Measurements from ENCODE around the gene REG3G.

The REG3G gene

DNA sequence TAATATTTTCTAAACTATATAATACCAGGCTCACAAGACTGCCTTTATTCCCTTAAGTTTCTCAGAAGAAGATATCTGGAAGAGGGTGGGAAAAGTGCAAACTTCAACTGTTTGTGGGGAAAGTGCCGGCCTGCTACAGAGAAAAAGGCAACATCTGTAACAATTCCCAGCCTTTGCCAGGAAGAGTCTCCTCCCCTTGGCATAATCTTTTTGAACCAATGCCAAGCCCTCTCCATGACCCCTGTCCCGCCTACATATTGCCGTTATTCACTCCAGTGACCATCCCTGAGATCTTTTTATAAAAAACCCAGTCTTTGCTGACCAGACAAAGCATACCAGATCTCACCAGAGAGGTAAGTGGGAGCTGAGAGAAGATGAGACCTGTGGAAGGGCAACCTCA, at the start of gene REG3G:
TSS of gene REG3G (plus strand) at position 282 of the 400 bp plus-strand sequence. CDS start 392 bp downstream, outside the sequence.
- no peak within 1 kb of the TSS for H3K27ac Mint-ChIP-seq

DNA sequence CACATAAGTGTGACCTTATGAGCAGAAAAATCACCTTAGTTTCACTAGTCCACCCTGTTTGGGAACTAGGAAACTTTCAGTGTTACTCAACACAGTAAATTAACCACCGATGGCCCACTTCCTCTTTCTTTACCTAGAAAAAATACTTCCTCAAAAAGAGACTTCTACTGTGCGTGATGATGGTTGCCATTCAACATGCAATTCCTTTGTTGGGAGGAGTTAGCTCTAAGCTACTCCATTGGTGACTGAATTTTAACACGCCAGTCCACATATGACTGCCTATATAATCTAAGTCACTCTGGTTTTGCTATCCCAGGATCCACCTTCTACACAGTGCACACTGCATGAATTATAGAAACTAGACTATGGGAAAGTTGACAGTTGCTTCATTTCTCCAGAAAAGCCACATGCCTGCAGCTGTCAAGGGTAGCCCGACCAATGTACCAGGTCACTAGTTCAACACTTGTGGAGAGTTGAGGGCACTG, 47.8 kb upstream of the REG3G start:
- no peaks in the 10 kb centered on the region for H3K4me1 Mint-ChIP-seq
- no peak overlapping the region for H3K27ac Mint-ChIP-seq
- no peaks in the 10 kb centered on the region for H3K36me3 Mint-ChIP-seq
- DNase-seq (ENCODE audit: low spot score in 2 of 2) (no peak), ATAC-seq (ENCODE audit: low read depth) (peak; percentile 42)
- peaks cover 9% of the 10 kb centered on the region for H3K9me3 Mint-ChIP-seq
- H3K27me3 Mint-ChIP-seq = no peaks in the 10 kb centered on the region
- H3K4me3 Mint-ChIP-seq = no peak overlapping the region

More for the DNA sequence above, at the start of gene REG3G:
- ATAC-seq (ENCODE audit: low read depth) (no peak), DNase-seq (ENCODE audit: low spot score in 2 of 2) (no peak)
- Mint-ChIP-seq H3K4me1 (no peaks in the 10 kb centered on the region), H3K27me3 (no peaks in the 10 kb centered on the region), H3K36me3 (no peaks in the 10 kb centered on the region), H3K9me3 (no peaks in the 10 kb centered on the region), H3K4me3 (no peak within 1 kb of the TSS)

DNA sequence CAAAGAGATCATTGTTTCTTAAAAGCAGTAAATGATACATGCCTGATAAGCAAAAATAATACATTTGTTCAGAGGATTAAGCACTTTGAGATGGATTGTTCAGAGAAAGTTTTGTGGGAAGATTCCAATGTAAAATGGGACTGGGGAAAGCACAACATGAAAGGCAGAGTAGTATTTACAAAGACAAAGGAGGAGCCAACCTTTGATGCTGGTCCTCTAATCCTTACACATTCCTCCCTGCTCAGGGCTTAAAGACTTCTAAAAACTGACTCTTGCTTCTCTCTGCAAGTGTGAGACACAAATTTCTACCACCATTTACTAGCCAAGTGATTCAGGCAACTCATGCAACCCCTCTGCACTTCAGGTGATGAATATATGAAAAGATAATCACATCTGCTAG, 47.2 kb upstream of the REG3G start:
- H3K36me3 Mint-ChIP-seq = no peaks in the 10 kb centered on the region
- H3K9me3 Mint-ChIP-seq = peaks cover 7% of the 10 kb centered on the region
- H3K4me1 Mint-ChIP-seq = no peaks in the 10 kb centered on the region
- DNase-seq (ENCODE audit: low spot score in 2 of 2) (no peak), ATAC-seq (ENCODE audit: low read depth) (no peak)
- H3K27me3 Mint-ChIP-seq = no peaks in the 10 kb centered on the region
- H3K27ac Mint-ChIP-seq = no peak overlapping the region
- no peak overlapping the region for H3K4me3 Mint-ChIP-seq

DNA sequence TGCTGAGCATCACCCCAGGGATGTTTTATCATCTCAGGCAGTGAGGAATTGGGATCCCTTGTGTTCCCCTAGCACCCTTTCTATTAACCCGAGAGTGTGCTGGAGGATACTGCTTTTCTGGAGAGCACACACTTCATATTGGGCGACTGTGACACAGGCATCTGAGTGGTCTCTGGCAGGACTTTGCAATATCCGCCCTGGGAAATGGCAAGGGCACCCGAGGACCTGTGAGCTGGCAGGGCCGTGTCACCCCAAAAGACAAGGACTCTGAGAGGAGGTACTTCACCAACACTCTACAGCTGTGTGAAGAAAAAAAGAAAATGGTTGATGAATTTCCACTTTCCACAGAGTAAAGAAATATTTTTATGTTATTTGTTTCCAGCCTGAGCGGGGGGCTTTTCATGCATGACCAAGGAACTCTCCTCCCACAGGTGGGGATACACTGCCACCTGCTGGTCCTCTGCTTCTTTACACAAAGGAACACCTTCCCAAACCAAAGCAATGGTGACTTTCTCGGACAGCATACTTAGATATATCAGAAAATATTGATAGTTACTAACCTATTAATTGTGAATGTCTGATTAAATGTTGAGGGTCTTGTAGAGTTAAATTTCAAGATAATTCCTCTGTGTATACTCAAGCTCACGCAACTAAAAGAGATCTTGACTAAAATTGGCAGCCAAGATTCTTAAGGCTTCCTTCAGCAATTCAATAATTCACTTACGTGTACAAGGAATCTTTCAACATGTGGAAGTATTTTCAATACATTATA, 45.9 kb upstream of the REG3G start:
- Mint-ChIP-seq H3K36me3 (no peaks in the 10 kb centered on the region), H3K9me3 (peaks cover 6% of the 10 kb centered on the region), H3K27me3 (no peaks in the 10 kb centered on the region), H3K27ac (no peak overlapping the region), H3K4me3 (no peak overlapping the region), H3K4me1 (no peaks in the 10 kb centered on the region)
- DNase-seq (ENCODE audit: low spot score in 2 of 2) (no peak), ATAC-seq (ENCODE audit: low read depth) (no peak)

DNA sequence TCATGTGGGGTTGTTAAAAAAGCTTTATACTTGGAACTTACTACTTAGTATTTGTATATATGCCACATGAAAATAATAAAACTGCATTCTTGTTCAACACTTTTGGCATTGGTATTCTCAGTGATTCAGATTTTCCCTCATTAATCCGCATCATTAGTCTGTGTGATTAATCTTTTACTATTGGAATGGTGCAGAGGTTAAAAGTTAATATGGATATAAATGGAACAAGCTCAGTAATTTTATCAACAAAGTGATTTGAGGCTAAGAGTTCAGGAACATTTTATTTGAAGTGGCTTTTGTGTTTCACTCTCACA, 45.4 kb upstream of the REG3G start:
- Mint-ChIP-seq H3K36me3 (no peaks in the 10 kb centered on the region), H3K4me3 (no peak overlapping the region), H3K27ac (no peak overlapping the region), H3K4me1 (no peaks in the 10 kb centered on the region), H3K9me3 (peaks cover 6% of the 10 kb centered on the region), H3K27me3 (no peaks in the 10 kb centered on the region)
- no peak for DNase-seq (ENCODE audit: low spot score in 2 of 2)
- ATAC-seq (ENCODE audit: low read depth) = no peak

DNA sequence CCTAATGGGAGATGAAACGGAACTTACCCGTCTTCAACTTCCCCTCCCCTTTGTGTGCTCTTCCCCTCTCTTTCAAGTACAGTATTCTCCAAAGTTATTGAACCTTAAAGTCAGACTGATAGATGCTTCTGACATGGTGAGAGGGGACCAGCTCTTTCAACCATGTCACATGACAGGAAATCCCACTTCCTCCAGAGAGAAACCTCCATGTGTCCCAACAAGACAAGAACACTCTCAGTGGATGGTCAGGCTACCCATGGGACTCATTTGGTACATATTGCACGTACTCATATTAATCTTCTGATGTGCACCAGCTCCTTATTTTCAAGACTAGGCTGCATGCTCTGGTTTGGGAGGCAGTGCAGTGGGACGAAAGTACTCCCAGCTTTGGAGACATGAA, 44.6 kb upstream of the REG3G start:
- Mint-ChIP-seq H3K4me1 (no peaks in the 10 kb centered on the region), H3K36me3 (no peaks in the 10 kb centered on the region), H3K4me3 (no peak overlapping the region), H3K27me3 (no peaks in the 10 kb centered on the region), H3K27ac (no peak overlapping the region), H3K9me3 (peaks cover 6% of the 10 kb centered on the region)
- ATAC-seq (ENCODE audit: low read depth) = no peak
- no peak for DNase-seq (ENCODE audit: low spot score in 2 of 2)

DNA sequence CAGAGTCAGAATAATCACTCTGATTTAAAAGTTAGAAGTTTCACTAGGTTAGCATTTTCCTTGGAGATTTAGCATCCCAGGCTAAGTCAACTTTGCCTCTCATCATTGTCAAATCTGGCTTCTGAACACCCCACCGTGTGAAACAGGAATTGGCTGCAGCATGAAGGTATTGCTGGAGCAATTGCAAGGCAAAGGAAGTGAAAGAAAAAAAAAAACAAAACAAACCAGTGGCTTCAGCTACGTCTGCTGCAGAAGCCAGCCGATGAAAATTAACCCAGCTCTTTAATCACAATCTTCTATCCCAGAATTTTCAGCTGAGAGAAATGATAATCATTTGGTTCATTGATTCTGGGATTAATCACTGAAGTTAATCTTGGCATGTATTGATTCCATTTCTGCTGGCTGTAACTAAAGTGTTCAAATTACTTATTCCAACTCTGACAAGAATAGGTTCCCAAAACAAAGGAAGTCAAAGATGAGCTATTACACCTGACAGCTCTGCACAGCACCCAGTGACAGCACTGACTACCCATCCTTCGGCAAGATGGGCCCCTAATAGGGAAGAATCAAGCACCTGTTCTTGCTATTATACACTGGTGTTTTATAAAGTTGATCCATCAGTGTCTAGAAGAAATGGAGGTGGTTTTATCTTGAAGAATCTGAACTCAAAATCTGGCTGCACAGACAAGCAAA, 42.7 kb upstream of the REG3G start:
- no peak for ATAC-seq (ENCODE audit: low read depth)
- Mint-ChIP-seq H3K27me3 (no peaks in the 10 kb centered on the region), H3K4me1 (no peaks in the 10 kb centered on the region), H3K36me3 (no peaks in the 10 kb centered on the region), H3K27ac (no peak overlapping the region), H3K4me3 (no peak overlapping the region), H3K9me3 (peaks cover 4% of the 10 kb centered on the region)
- DNase-seq (ENCODE audit: low spot score in 2 of 2) = no peak

DNA sequence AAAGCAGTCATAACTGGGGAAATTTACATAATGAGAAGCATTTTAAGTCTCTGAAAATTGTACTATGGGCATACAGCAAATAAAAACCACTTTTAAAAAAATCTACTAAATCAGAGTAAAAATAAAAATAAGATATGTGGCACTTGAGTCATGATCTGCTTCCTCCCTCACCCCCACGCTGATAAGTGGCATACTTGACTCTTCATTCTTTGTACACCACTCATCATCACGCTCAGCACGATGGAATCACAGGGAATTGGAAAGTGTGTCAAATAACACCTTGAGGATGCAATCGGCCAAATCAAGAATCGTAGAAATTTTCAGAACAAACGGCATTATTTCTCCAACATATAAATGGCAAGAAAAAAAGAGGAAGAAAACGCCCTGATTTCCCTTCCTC, 41.1 kb upstream of the REG3G start:
- ATAC-seq (ENCODE audit: low read depth) = no peak
- no peak overlapping the region for H3K27ac Mint-ChIP-seq
- no peak for DNase-seq (ENCODE audit: low spot score in 2 of 2)
- H3K4me1 Mint-ChIP-seq = no peaks in the 10 kb centered on the region
- H3K27me3 Mint-ChIP-seq = no peaks in the 10 kb centered on the region
- H3K9me3 Mint-ChIP-seq = peaks cover 4% of the 10 kb centered on the region
- H3K36me3 Mint-ChIP-seq = no peaks in the 10 kb centered on the region
- no peak overlapping the region for H3K4me3 Mint-ChIP-seq

DNA sequence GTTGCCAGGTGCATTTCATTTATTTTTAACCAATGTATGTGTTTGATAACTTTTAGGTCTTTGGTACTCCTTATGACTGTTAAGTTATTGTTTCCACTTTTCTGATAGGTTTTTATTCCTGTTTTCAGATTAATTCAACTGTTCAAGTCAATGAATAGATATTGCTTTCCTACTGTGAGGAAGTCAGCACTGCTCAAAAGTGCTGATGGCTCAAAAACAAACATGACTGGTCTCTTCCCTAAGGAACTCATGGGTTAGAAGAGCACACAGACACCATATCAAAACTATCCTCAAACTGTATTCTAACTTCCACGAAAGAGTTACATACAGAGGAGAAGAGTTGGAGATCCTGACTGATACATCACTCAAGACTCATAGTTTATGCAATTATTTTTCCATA, 39.9 kb upstream of the REG3G start:
- Mint-ChIP-seq H3K4me1 (no peaks in the 10 kb centered on the region), H3K36me3 (no peaks in the 10 kb centered on the region)
- ATAC-seq (ENCODE audit: low read depth) = no peak

DNA sequence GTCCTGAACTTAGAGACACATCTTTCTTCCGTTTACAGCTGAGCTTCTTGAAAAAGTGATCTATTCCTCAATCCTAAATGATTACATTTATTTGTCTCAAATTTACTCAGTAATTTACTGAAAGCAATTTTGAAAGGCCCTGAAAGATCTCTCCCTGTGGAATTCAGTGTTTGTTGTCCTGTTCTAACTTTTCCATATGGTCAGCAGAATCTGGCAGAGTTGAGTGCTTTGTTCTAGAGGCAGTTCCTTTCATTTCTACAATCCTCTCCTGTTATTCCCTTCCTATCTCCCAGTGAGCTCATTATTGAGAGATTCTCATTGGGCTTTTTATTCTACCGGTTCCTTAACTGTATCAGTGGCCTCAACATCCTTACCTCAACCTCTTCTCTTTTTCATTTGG, 36.5 kb upstream of the REG3G start:
- H3K36me3 Mint-ChIP-seq = peaks cover 2% of the 10 kb centered on the region
- no peak overlapping the region for H3K27ac Mint-ChIP-seq
- H3K4me1 Mint-ChIP-seq = no peaks in the 10 kb centered on the region
- H3K4me3 Mint-ChIP-seq = no peak overlapping the region
- ATAC-seq (ENCODE audit: low read depth) (no peak), DNase-seq (ENCODE audit: low spot score in 2 of 2) (no peak)
- H3K27me3 Mint-ChIP-seq = peaks cover 12% of the 10 kb centered on the region
- H3K9me3 Mint-ChIP-seq = peaks cover 4% of the 10 kb centered on the region

More for the DNA sequence above, 39.9 kb upstream of the REG3G start:
- DNase-seq (ENCODE audit: low spot score in 2 of 2) = no peak
- no peak overlapping the region for H3K27ac Mint-ChIP-seq
- peaks cover 4% of the 10 kb centered on the region for H3K9me3 Mint-ChIP-seq
- no peak overlapping the region for H3K4me3 Mint-ChIP-seq
- no peaks in the 10 kb centered on the region for H3K27me3 Mint-ChIP-seq

DNA sequence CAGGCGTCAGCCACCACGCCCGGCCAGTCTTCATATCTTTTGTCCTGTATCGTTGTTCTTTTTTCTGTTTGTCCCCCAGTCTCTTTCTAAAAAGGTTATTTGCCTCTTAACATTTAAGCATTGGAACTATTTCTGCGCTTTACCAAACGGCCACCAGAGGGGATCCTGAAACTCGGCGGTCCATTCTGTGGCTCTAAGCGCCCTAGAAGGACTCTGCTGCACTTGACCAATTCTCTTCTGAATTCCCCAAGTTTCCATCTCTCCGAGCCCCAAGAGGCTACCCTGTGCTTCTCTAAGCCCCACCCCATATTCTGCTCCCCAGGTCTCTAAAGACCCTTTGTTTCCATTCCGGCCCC, 33.1 kb upstream of the REG3G start:
- Mint-ChIP-seq H3K27ac (no peak overlapping the region), H3K4me3 (no peak overlapping the region), H3K9me3 (peaks cover 5% of the 10 kb centered on the region), H3K4me1 (no peaks in the 10 kb centered on the region), H3K36me3 (peaks cover 2% of the 10 kb centered on the region), H3K27me3 (peaks cover 18% of the 10 kb centered on the region)
- no peak for DNase-seq (ENCODE audit: low spot score in 2 of 2)
- ATAC-seq (ENCODE audit: low read depth) = no peak

DNA sequence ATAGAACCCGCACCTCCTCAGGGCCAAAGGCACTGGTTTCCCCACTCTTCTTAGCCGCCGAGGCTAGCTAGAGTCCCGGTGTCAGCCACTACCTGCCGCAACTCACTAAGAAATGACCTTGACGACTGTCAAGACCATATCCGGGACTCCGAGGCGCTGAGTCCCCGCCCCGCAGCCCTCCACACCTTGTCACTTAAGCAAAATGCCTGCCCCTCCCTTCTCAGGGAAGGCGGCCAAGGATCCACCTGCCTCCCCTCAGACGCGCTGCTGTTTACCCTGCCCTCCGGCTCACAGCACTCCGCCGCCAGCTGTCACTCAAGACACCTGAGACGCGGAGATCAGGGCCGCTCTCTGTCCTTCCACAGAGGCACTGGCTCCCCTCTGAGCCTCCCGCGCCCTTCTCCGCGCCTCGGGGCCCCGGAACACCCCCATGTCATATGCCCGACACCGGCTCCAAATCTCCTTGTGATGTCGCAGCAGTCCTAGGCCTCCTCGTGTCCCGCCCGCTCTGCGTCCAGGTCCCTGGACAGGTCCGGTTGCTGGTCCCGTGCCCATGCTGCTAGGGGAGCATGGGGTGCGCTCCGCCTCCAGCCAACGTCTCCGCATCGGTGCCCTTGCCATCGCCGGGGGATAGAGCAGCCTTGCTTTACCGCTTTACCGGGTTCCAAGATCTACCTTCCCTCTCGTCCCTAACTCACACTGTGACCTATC, 32.5 kb upstream of the REG3G start:
- H3K4me1 Mint-ChIP-seq = no peaks in the 10 kb centered on the region
- H3K27me3 Mint-ChIP-seq = peaks cover 18% of the 10 kb centered on the region
- H3K27ac Mint-ChIP-seq = no peak overlapping the region
- H3K4me3 Mint-ChIP-seq = no peak overlapping the region
- H3K36me3 Mint-ChIP-seq = peaks cover 2% of the 10 kb centered on the region
- ATAC-seq (ENCODE audit: low read depth) (no peak), DNase-seq (ENCODE audit: low spot score in 2 of 2) (no peak)
- peaks cover 5% of the 10 kb centered on the region for H3K9me3 Mint-ChIP-seq

DNA sequence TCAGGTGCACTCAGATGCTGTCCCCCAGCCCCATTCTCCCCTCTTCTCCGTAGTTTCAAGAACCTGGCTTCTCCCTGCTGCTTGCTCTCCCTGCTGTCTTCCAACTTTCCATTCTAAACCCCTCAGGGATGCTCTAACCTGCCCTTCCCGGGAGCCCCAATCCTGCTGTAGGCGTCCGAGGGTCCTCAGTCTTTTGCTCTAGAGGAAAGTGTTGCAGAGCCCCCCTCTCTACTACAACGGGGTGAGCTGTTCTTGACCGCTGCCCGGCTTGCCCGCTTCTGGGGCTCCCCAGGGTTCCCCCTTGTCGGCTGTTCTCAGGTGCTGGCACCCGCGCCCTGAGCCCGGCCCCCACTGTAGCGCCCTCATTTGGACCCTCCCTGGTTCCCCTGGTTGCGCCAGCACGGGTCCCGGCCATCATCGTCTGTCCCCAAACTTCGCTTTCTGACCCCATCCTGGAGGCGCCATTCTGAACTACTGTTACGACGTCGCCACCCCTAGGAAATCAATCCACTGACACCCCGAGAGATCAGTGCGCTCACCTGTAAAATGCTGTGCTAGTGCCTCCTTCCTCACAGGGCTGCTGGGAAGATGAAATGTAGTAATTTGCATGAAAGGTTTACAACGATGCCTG, 31.9 kb upstream of the REG3G start:
- Mint-ChIP-seq H3K4me3 (no peak overlapping the region), H3K4me1 (no peaks in the 10 kb centered on the region), H3K9me3 (peaks cover 5% of the 10 kb centered on the region), H3K27me3 (peaks cover 18% of the 10 kb centered on the region), H3K36me3 (peaks cover 2% of the 10 kb centered on the region), H3K27ac (no peak overlapping the region)
- DNase-seq (ENCODE audit: low spot score in 2 of 2) = no peak
- ATAC-seq (ENCODE audit: low read depth) = no peak

DNA sequence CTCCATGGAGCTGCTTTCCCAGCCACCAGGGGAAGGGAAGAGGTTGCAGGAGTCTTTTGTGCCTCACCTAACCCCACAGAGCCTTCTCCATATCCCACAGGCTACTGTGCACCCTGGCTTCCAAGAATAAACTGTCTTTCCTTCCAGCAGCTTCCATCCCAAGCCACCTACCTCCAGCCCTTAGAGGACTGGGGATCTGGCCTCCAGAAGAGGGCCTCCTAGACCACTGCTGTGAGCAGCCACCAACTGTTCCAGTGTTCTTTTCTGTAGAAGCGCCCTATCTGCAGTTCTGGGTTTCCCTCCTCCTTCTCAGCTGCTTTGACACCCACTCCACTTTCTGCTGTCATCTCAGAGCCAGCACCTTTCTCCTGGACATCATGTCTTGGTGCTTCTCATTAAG, 30.7 kb upstream of the REG3G start:
- no peak overlapping the region for H3K4me3 Mint-ChIP-seq
- H3K36me3 Mint-ChIP-seq = peaks cover 2% of the 10 kb centered on the region
- no peak for DNase-seq (ENCODE audit: low spot score in 2 of 2)
- peaks cover 5% of the 10 kb centered on the region for H3K9me3 Mint-ChIP-seq
- no peak overlapping the region for H3K27ac Mint-ChIP-seq
- no peaks in the 10 kb centered on the region for H3K4me1 Mint-ChIP-seq
- ATAC-seq (ENCODE audit: low read depth) = no peak
- H3K27me3 Mint-ChIP-seq = peaks cover 18% of the 10 kb centered on the region

Data from memory B cell (primary cell).